22Rv1 (cell line): ENCODE data around the gene DDX17.

Experiments used
- CTCF ChIP-seq: fragments of 450-650 bp; IDR thresholded peaks from 2 replicates; pipeline ENCODE4 v1.5.1; 2017; ENCODE audit warnings: mild to moderate bottlenecking
- ZFX ChIP-seq: fragments of 450-650 bp; IDR thresholded peaks from 2 replicates; pipeline ENCODE4 v1.6.1; 2017; ENCODE audit warnings: antibody characterized with exemption, borderline replicate concordance

GRCh38 chr22:38451864-38452263 is 54.2 kb downstream of the DDX17 start:
- no peak for TF ChIP-seq CTCF
- no peak for TF ChIP-seq ZFX
